Stimulated activated CD8-positive, alpha-beta memory T cell treated with anti-CD3 and anti-CD28 coated beads, Interleukin-7, amount 100 ng/mL, for 4 hours (primary cell): ENCODE results near the gene ITGAV.

Experiments
- DNase-seq, 2 donors: peaks; one replicate each; pipeline ENCODE4 v3.0.0-alpha.2; 2020; ENCODE audit warnings: low read depth in 2 of 2

ITGAV gene

GRCh38 chr2:186669146-186669545, 79.3 kb downstream of the ITGAV start:
- no peak for DNase-seq

- DNase-seq, result no peak
Observed at GRCh38 chr2:186670831-186671230, 81.0 kb downstream of the ITGAV start.

- no peak for DNase-seq
Observed at GRCh38 chr2:186675380-186675779, 85.5 kb downstream of the ITGAV start.

- no peak for DNase-seq
Observed at GRCh38 chr2:186683341-186683740, 93.5 kb downstream of the ITGAV start.

- DNase-seq, result no peak
Observed at GRCh38 chr2:186687807-186688211, 98.0 kb downstream of the ITGAV start.

- DNase-seq, result no peak
Observed at GRCh38 chr2:186688813-186689212, 99.0 kb downstream of the ITGAV start.

- DNase-seq, result no peak
Observed at GRCh38 chr2:186690786-186691185, 100.9 kb downstream of the ITGAV start.

GRCh38 chr2:186691231-186691630, 101.4 kb downstream of the ITGAV start:
- DNase-seq, result no peak

- DNase-seq, result no peak
Observed at GRCh38 chr2:186691900-186692299, 102.0 kb downstream of the ITGAV start.

- DNase-seq, result no peak
Observed at GRCh38 chr2:186693446-186693832, 103.6 kb downstream of the ITGAV start.

GRCh38 chr2:186695081-186695756, 105.4 kb downstream of the ITGAV start:
- no peak for DNase-seq

- no peak for DNase-seq
Observed at GRCh38 chr2:186696290-186696689, 106.4 kb downstream of the ITGAV start.

- DNase-seq, result no peak
Observed at GRCh38 chr2:186696804-186697203, 106.9 kb downstream of the ITGAV start.

GRCh38 chr2:186697536-186697935, 107.7 kb downstream of the ITGAV start:
- no peak for DNase-seq

- no peak for DNase-seq
Observed at GRCh38 chr2:186699742-186700141, 109.9 kb downstream of the ITGAV start.

GRCh38 chr2:186702006-186702405, 112.2 kb downstream of the ITGAV start:
- DNase-seq, result no peak

GRCh38 chr2:186702501-186702900, 112.6 kb downstream of the ITGAV start:
- no peak for DNase-seq

GRCh38 chr2:186704897-186705296, 115.0 kb downstream of the ITGAV start:
- no peak for DNase-seq

GRCh38 chr2:186709529-186710450, 119.9 kb downstream of the ITGAV start:
- DNase-seq, result no peak

- no peak for DNase-seq
Observed at GRCh38 chr2:186713691-186714090, 123.8 kb downstream of the ITGAV start.

- no peak for DNase-seq
Observed at GRCh38 chr2:186714611-186715010, 124.8 kb downstream of the ITGAV start.

- DNase-seq, result no peak
Observed at GRCh38 chr2:186716004-186716403, 126.1 kb downstream of the ITGAV start.

GRCh38 chr2:186716899-186717298, 127.0 kb downstream of the ITGAV start:
- no peak for DNase-seq
